Esophagus (tissue), 2 donors: ENCODE results near the gene IFT27. TPM values are rescaled to one million over a fixed set of nuclear protein-coding genes. Genes with fewer than 3 reads are reported as not detected.
"Not testable (repeated sequence)": the region's sequence is repeated elsewhere in the genome, so short reads cannot be mapped to it uniquely, and the experiment has no call there.

Source experiments
- H3K27ac ChIP-seq, 2 donors: one replicate each; pipeline ENCODE4 v1.5.1; 2013; ENCODE audit warnings: low read depth in 2 of 2, mild to moderate bottlenecking in 2 of 2, inconsistent platforms in 1 of 2, low read length in 1 of 2, moderate library complexity in 1 of 2
- H3K27me3 ChIP-seq, 2 donors: one replicate each; pipeline ENCODE4 v1.6.1; 2013; ENCODE audit warnings: low read length in 2 of 2, control low read depth in 1 of 2, mild to moderate bottlenecking in 1 of 2; ENCODE audit not compliant: insufficient read depth in 2 of 2, control insufficient read depth in 1 of 2
- H3K36me3 ChIP-seq, 2 donors: one replicate each; pipeline ENCODE4 v1.6.1; 2013; ENCODE audit warnings: low read length in 1 of 2; ENCODE audit not compliant: control insufficient read depth in 2 of 2, insufficient read depth in 2 of 2
- H3K4me1 ChIP-seq, 2 donors: one replicate each; pipeline ENCODE4 v1.6.1; 2013; ENCODE audit warnings: low read length in 1 of 2; ENCODE audit not compliant: control insufficient read depth in 2 of 2, insufficient read depth in 2 of 2
- H3K4me3 ChIP-seq, 2 donors: one replicate each; pipeline ENCODE4 v1.5.1; 2013; ENCODE audit warnings: low read length in 2 of 2, mild to moderate bottlenecking in 2 of 2, low read depth in 1 of 2, moderate library complexity in 1 of 2
- H3K9me3 ChIP-seq, 2 donors: one replicate each; pipeline ENCODE4 v1.6.1; 2013; ENCODE audit warnings: mild to moderate bottlenecking in 2 of 2, low read depth in 1 of 2, low read length in 1 of 2, moderate library complexity in 1 of 2; ENCODE audit not compliant: control insufficient read depth in 2 of 2, insufficient read depth in 1 of 2
- WGBS, 2 donors: extraction: QIAGEN DNeasy Blood & Tissue Kit; methylation state at CpG; one replicate each; pipeline ENCODE4 v1.1.7; 2013; 5-methylcytosine and 5-hydroxymethylcytosine counted together
- polyA plus RNA-seq, 2 donors: library from polyadenylated mRNA; stranded (reverse); fragments of 200-250 nt; gene quantifications; one replicate each; pipeline ENCODE4 v1.2.3, GENCODE V29; 2013
- donor health status: healthy with polysubstance abuse.
- donor health status: Bipolar disorder and iron deficiency.

IFT27 gene
- polyA plus RNA-seq, 2 donors = 10.3 to 16.0 TPM

DNA sequence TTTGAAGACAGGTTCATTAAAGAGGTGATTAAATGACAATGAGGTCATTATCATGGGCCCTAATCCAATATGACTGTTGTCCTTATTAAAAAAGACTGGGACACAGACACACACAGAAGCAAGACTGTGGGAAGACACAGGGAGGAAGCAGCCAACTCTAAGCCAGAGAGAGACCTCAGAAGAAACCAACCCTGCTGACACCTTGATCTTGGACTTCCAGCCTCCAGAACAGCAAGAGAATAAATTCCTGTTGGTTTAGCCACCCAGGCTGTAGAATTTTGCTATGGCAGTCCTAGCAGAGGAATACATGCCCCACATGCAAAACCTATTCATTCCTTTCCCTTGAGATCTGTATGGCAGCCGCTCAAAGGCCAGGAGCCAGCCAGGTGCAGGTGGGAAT is 36.7 kb downstream of the IFT27 start:
- H3K27ac ChIP-seq = no peak overlapping the region
- H3K36me3 ChIP-seq = no peaks in the 10 kb centered on the region
- H3K9me3 ChIP-seq = peaks cover 4 to 8% of the 10 kb centered on the region in 2 donors
- no peak overlapping the region for H3K4me3 ChIP-seq
- peaks cover 0 to 12% of the 10 kb centered on the region in 2 donors for H3K4me1 ChIP-seq
- peaks cover 0 to 3% of the 10 kb centered on the region in 2 donors for H3K27me3 ChIP-seq
- 91 to 92% methylated on average over 1 of the region's 1 CpG for WGBS, 2 donors

DNA sequence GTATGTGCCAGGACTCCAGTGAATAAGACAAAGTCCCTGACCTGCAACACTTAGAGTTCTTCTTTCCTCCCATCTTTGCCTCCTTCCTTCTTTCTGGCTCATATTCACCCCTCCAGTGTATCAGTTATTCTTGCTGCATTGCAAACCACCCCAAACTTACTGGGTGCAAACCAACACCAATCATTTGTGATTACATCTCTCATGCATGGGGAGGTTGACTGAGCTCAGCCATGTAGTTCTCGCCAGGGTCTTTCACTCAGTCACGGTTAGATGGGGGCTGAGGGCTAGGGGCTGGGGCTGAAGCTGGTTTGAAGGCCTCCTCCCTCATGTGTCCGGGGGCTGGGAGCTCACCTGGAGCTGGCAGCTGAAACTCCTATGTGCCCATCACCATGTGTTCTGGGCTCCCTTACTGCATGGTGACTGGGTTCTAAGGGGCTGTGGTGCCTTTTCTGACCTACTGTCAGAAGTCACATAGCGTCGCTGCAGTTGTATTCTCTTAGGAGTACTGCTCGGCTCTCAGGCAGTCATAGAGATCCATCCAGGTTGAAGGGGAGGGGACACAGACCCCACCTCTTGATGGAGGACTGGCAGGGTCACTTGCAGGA is 37.4 kb downstream of the IFT27 start:
- peaks cover 0 to 3% of the 10 kb centered on the region in 2 donors for H3K27me3 ChIP-seq
- WGBS, 2 donors = 87 to 88% methylated on average over 6 of the region's 6 CpGs
- H3K9me3 ChIP-seq = peaks cover 4 to 8% of the 10 kb centered on the region in 2 donors
- H3K36me3 ChIP-seq = no peaks in the 10 kb centered on the region
- no peak overlapping the region for H3K4me3 ChIP-seq
- peaks cover 0 to 8% of the 10 kb centered on the region in 2 donors for H3K4me1 ChIP-seq
- peak overlapping the region; percentile 23 to 49 for H3K27ac ChIP-seq

DNA sequence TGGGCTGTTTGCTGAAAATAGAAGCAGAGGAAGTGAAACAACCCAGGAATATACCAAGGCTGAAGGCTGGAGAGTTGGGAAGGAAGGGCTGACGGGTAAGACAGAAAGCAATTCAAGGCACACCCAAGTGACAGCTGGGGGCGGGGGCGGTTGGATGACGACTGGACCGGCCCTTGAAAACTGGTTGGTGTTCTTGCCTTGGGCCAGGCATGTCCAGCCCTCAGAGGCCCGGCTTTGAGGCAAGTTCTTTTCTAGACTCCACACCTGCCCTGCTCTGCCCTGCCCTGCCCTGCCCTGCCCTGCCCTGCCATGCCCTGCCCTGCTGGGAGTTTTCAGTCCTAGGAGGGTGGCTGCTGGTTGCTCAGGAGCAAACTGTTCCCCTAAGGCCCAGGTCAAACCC is 38.1 kb downstream of the IFT27 start:
- peaks cover 4 to 8% of the 10 kb centered on the region in 2 donors for H3K9me3 ChIP-seq
- peaks cover 0 to 3% of the 10 kb centered on the region in 2 donors for H3K27me3 ChIP-seq
- peak overlapping the region; percentile 30 to 61 for H3K27ac ChIP-seq
- WGBS, 2 donors = 24 to 26% methylated on average over 5 to 6 of the region's 6 CpGs
- H3K4me3 ChIP-seq = no peak overlapping the region
- H3K4me1 ChIP-seq = peaks cover 0 to 8% of the 10 kb centered on the region in 2 donors
- H3K36me3 ChIP-seq = no peaks in the 10 kb centered on the region

GRCh38 chr22:36736701-36737320 is 39.1 kb downstream of the IFT27 start:
- WGBS, 2 donors = 64 to 71% methylated on average over 10 of the region's 10 CpGs
- Histone ChIP-seq H3K27me3 (peaks cover 0 to 6% of the 10 kb centered on the region in 2 donors), H3K27ac (peak overlapping the region; percentile 38 to 61), H3K36me3 (no peaks in the 10 kb centered on the region), H3K4me1 (peaks cover 0 to 8% of the 10 kb centered on the region in 2 donors), H3K4me3 (no peak overlapping the region), H3K9me3 (peaks cover 4 to 8% of the 10 kb centered on the region in 2 donors)

- H3K36me3 ChIP-seq = no peaks in the 10 kb centered on the region
- peaks cover 3 to 4% of the 10 kb centered on the region in 2 donors for H3K9me3 ChIP-seq
- H3K27me3 ChIP-seq = peaks cover 0 to 6% of the 10 kb centered on the region in 2 donors
- H3K4me3 ChIP-seq = no peak overlapping the region
- 41 to 42% methylated on average over 10 of the region's 10 CpGs for WGBS, 2 donors
- H3K27ac ChIP-seq = no peak overlapping the region
- H3K4me1 ChIP-seq = peaks cover 0 to 8% of the 10 kb centered on the region in 2 donors
These were observed 41.5 kb downstream of the IFT27 start for GRCh38 chr22:36734171-36735058.

DNA sequence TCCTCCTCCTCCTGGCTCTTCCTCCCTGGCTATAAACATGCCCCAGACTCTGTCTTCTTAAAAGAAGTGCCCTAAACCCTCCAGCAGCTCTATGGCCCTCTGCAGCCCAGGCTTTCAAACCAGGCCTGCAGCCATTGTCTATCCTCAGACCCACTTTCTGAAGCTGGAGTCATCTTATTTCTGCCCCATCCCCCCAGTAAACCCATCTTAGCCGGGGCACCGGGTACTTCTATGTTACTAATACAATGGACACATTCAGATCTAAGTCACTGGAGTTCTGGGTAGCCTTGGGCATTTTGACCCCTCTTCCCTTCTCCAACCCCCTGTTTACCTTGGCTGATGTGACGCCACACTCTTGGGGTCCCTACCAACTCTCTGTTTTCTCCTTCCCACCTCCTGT is 42.6 kb downstream of the IFT27 start:
- Histone ChIP-seq H3K36me3 (no peaks in the 10 kb centered on the region), H3K27ac (no peak overlapping the region), H3K27me3 (peaks cover 0 to 6% of the 10 kb centered on the region in 2 donors), H3K4me3 (no peak overlapping the region), H3K4me1 (peaks cover 0 to 8% of the 10 kb centered on the region in 2 donors), H3K9me3 (no peaks in the 10 kb centered on the region)
- 84 to 86% methylated on average over 3 of the region's 3 CpGs for WGBS, 2 donors

- Histone ChIP-seq H3K9me3 (no peaks in the 10 kb centered on the region), H3K36me3 (no peaks in the 10 kb centered on the region), H3K27ac (no peak overlapping the region), H3K4me1 (peaks cover 0 to 8% of the 10 kb centered on the region in 2 donors), H3K4me3 (no peak overlapping the region), H3K27me3 (peaks cover 0 to 6% of the 10 kb centered on the region in 2 donors)
- 67 to 78% methylated on average over 1 of the region's 1 CpG for WGBS, 2 donors
These were observed 43.3 kb downstream of the IFT27 start for GRCh38 chr22:36732609-36733008.

DNA sequence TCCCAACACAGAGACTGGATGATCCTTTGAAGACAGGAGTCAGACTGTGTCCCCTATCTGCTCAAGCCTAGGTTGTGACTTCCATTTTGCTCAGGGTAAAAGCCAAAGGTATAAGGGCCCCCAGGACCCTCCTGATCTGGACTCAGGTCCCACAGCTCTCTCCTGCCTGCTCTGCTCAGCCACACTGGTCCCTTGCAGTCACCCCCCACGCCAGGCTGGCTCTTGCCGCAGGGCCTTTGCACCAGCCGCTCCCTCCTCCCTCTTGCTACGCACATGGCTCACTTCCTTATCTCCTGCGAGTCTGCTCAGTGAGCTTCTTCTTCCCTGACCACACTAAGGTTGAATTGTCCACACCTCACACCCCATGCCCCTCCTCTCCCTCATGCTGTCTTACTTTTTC is 44.0 kb downstream of the IFT27 start:
- H3K4me1 ChIP-seq = peaks cover 0 to 5% of the 10 kb centered on the region in 2 donors
- no peak overlapping the region for H3K4me3 ChIP-seq
- 86% methylated on average over 5 of the region's 5 CpGs for WGBS, 2 donors
- no peak overlapping the region for H3K27ac ChIP-seq
- H3K36me3 ChIP-seq = no peaks in the 10 kb centered on the region
- H3K9me3 ChIP-seq = no peaks in the 10 kb centered on the region
- peaks cover 0 to 4% of the 10 kb centered on the region in 2 donors for H3K27me3 ChIP-seq

DNA sequence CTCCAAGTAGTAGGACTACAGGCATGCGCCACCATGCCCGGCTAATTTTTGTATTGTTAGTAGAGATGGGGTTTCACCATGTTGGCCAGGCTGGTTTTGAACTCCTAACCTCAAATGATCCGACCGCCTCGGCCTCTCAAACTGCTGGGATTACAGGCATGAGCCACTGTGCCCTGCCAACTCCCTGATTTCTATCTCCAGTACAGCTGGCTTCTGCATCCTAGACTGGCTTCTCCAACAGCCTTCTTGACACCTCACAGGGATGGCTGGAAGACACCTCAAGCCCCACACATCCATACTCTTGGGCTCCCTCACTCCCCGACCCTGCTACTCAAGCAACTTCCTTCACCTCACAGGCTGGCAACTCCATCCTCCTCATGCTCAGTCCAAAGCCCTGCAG is 44.6 kb downstream of the IFT27 start:
- not testable (repeated sequence) for H3K27ac ChIP-seq, H3K4me1 ChIP-seq, H3K36me3 ChIP-seq, H3K4me3 ChIP-seq, H3K27me3 ChIP-seq, H3K9me3 ChIP-seq
- WGBS, 2 donors = 89 to 92% methylated on average over 6 of the region's 6 CpGs
